ENCODE results near the gene POLR3A. TPM values are rescaled to one million over a fixed set of nuclear protein-coding genes. Genes with fewer than 3 reads are reported as not detected.
"Not testable (repeated sequence)": the region's sequence is repeated elsewhere in the genome, so short reads cannot be mapped to it uniquely, and the experiment has no call there.

The POLR3A gene
- 15.5 and 19.5 TPM in 2 replicates for total RNA-seq
- polyA plus RNA-seq: 16.8 and 22.4 TPM in 2 replicates

DNA sequence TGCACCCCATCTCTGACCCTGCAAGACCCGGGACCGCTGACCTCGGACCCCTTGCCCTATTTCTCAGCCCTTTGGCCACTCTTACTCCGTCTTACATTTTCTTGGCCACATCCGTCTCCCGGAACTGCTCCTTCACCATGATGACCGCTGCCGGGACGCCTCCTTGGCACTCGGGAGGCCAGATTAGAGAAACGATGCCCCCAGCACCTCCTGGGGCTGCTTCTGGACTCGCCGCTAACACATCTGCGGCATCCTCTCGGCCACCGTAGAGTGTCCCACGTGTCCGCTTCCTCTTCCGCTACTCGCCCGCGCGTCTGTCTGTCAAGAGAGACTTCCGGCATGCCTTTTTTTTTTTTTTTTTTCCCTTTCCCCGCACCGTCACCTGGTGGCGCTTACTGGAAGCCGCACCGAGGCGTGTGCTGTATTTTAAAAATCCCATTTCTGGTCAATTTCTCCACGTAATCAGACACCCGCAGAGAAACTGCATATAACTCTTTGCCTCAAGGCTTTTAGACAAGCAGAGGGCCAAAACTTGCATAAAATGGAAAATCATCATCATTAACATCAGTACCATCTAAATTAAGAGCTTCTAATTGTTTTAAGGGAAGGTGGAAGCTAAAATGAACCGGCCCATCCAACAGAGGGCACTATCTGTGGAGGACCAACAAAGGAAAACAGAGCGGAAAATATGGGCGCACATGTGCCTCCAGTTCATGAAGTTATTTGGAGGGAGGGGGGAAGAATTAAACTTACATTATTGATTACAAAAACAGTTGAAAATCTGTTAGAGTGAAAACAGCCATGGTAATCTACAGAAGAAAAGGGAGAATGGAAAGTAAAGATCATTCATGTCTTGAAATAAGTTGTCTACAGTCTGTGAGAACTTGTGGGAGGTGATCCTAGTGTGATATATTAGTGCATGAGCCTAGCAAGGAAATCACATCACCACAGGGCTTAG lies at the start of gene POLR3A:
POLR3A (minus strand) TSS at position 247 of the 958 bp plus-strand sequence; CDS start at position 139, 108 bp downstream.
- peak; percentile 95 to 99 for DNase-seq (ENCODE audit: low read depth in 1 of 2, low spot score in 1 of 2)
- no peaks in the 10 kb centered on the region for H3K9me3 ChIP-seq (ENCODE audit: low read depth)
- peaks cover 15% of the 10 kb centered on the region for H3K36me3 ChIP-seq
- TF ChIP-seq, protein P1, sequence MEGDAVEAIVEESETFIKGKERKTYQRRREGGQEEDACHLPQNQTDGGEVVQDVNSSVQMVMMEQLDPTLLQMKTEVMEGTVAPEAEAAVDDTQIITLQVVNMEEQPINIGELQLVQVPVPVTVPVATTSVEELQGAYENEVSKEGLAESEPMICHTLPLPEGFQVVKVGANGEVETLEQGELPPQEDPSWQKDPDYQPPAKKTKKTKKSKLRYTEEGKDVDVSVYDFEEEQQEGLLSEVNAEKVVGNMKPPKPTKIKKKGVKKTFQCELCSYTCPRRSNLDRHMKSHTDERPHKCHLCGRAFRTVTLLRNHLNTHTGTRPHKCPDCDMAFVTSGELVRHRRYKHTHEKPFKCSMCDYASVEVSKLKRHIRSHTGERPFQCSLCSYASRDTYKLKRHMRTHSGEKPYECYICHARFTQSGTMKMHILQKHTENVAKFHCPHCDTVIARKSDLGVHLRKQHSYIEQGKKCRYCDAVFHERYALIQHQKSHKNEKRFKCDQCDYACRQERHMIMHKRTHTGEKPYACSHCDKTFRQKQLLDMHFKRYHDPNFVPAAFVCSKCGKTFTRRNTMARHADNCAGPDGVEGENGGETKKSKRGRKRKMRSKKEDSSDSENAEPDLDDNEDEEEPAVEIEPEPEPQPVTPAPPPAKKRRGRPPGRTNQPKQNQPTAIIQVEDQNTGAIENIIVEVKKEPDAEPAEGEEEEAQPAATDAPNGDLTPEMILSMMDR (IDR thresholded peaks at IDR 0.05; ENCODE audit: low read depth, low read length): peak; percentile 76
- no peaks in the 10 kb centered on the region for H3K27me3 ChIP-seq
- peak within 1 kb of the TSS; percentile 91 for H3K4me3 ChIP-seq
- H3K4me1 ChIP-seq (ENCODE audit: low read depth): peaks cover 7% of the 10 kb centered on the region
- H3K27ac ChIP-seq: peak within 1 kb of the TSS; percentile 87

DNA sequence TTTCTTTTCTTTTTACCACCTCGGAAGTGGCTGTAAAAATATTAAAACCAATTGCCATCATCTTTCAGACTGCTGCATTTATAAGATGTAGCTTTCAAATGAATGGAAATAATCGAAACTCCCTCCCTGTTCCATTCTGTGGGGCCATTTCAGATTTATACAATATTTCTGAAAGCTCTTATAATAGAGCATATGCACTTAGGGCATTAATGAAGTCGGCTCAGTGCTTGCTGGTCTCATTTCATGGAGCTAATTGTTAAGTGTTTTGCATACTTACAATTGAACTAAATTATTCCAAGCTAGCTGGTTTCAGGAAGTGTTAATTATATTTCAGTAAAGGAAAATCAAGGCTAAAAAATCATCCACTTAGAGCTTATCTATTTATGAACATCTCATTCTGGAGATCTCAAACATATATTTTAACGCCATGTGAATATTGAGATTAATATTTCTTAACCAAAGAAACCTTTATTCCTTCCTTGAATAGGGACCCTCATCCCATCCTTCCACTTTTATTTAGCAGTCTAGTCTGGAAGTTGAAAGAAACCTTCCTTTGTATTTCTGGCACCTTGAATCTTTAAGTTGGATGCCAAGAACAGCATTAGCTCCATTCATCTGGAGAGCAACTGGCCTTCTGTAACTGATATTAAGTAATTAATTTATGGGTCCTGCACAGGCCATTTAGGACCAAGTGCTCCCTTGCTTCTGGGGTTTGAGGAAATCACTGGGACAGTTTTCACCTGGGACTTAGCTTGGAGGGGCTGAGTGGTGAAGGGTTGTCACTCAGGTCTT lies 49.4 kb upstream of the POLR3A start:
- TF ChIP-seq, protein P1 (IDR thresholded peaks at IDR 0.05; ENCODE audit: low read depth, low read length): no peak
- H3K4me3 ChIP-seq: no peak overlapping the region
- no peak for DNase-seq (ENCODE audit: low read depth in 1 of 2, low spot score in 1 of 2)
- no peaks in the 10 kb centered on the region for H3K4me1 ChIP-seq (ENCODE audit: low read depth)
- no peaks in the 10 kb centered on the region for H3K9me3 ChIP-seq (ENCODE audit: low read depth)
- no peaks in the 10 kb centered on the region for H3K36me3 ChIP-seq
- no peaks in the 10 kb centered on the region for H3K27me3 ChIP-seq
- H3K27ac ChIP-seq: no peak overlapping the region

DNA sequence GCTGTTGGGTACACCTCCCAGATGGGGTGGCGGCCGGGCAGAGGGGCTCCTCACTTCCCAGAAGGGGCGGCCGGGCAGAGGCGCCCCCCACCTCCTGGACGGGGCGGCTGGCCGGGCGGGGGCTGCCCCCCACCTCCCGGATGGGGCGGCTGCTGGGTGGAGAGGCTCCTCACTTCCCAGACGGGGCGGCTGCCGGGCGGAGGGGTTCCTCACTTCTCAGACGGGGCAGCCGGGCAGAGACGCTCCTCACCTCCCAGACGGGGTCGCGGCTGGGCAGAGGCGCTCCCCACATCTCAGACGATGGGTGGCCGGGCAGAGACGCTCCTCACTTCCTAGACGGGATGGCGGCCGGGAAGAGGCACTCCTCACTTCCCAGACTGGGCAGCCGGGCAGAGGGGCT lies 46.5 kb upstream of the POLR3A start:
- H3K36me3 ChIP-seq; H3K4me1 ChIP-seq (ENCODE audit: low read depth); H3K27me3 ChIP-seq; H3K27ac ChIP-seq; H3K9me3 ChIP-seq (ENCODE audit: low read depth); H3K4me3 ChIP-seq; DNase-seq (ENCODE audit: low read depth in 1 of 2, low spot score in 1 of 2): not testable (repeated sequence)

DNA sequence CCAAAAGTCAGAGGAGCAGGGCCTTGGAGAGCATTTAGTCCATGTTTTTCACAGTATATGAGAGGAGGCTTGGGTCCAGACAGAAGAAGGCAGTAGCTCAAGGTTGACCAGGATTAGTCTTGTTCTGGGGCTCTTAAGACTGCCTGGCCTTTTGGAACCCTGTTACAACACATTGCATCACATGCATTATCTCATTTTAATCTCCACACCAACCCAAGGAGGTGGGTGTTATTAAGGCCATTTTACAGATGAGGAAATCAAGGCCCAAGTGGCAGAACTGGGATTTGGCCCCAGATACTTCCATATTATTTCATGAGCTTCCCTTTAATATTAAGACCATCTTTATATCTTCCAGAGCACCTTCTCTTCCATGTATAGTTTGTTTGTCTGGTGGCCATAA lies 43.2 kb upstream of the POLR3A start:
- no peaks in the 10 kb centered on the region for H3K36me3 ChIP-seq
- TF ChIP-seq, protein P1 (IDR thresholded peaks at IDR 0.05; ENCODE audit: low read depth, low read length): no peak

DNA sequence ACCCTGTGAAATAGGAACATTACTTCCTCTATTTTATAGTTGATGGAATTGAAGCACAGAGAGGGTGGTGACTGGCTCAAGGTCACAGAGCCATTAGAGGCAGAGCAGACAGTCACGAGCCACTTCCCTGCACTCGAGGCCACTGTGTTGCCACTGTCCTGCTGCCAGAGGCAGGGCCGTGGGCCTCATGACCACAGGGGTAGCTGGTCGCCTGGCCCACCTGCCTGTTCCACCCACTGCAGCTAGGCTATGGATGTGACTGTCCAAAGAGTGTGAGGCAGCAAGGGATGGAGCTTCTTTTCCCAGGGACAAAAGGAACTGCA lies 42.5 kb upstream of the POLR3A start:
- H3K4me1 ChIP-seq (ENCODE audit: low read depth): no peaks in the 10 kb centered on the region
- no peaks in the 10 kb centered on the region for H3K27me3 ChIP-seq
- DNase-seq (ENCODE audit: low read depth in 1 of 2, low spot score in 1 of 2): no peak
- H3K27ac ChIP-seq: no peak overlapping the region
- H3K4me3 ChIP-seq: no peak overlapping the region
- H3K36me3 ChIP-seq: no peaks in the 10 kb centered on the region
- no peaks in the 10 kb centered on the region for H3K9me3 ChIP-seq (ENCODE audit: low read depth)
- TF ChIP-seq, protein P1 (IDR thresholded peaks at IDR 0.05; ENCODE audit: low read depth, low read length): no peak

More for the DNA sequence above, 43.2 kb upstream of the POLR3A start:
- no peak overlapping the region for H3K27ac ChIP-seq
- DNase-seq (ENCODE audit: low read depth in 1 of 2, low spot score in 1 of 2): no peak
- H3K4me1 ChIP-seq (ENCODE audit: low read depth): no peaks in the 10 kb centered on the region
- H3K27me3 ChIP-seq: no peaks in the 10 kb centered on the region
- no peak overlapping the region for H3K4me3 ChIP-seq
- H3K9me3 ChIP-seq (ENCODE audit: low read depth): no peaks in the 10 kb centered on the region

Measured in cardiac muscle cell (in vitro differentiated cells and primary cell).